Stimulated activated CD8-positive, alpha-beta memory T cell treated with anti-CD3 and anti-CD28 coated beads, Interleukin-2, amount 100 ng/mL, for 1 hour (primary cell): ENCODE results near the gene RNF31.

Experiments
- DNase-seq, 2 donors: peaks; one replicate each; pipeline ENCODE4 v3.0.0-alpha.2; 2020; ENCODE audit warnings: low read depth in 2 of 2

Gene RNF31

DNA sequence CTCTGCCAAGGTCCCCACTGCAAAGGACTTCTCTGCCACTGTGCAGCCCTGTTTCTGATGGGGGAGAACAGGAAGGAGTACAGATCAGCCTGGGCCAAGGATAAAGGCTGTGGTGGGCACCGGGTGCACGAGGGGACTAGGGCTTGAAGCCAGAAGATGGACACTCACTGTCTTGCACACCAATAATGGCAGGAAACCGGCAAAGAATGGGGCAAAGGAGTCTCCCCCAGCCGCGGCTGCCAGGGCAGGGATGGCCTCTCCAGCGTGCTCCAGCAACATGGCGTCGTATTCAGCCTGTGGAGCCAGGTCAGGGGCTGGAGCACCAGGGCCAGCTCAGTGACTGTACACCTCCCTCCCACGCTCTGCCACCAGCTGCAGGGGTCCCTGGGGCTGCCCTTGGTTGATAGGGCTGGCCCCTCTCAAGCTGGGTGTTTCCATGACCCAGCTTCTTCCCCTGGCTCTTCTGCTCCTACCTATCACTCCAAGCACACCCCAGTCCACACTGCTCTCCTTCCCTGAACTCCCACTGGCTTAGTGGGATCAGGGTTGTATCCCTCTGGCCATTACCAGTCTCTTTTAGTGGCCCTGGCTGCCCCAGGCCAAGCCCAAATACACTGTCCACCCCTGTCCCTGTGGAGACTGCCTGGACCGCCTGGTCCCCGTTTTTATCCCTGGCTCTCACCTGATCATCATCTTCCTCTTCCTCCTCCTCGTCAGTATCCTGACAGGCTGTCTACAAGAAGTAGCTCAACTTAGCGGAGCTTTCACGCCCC lies 35.0 kb downstream of the RNF31 start:
- DNase-seq: no peak

DNA sequence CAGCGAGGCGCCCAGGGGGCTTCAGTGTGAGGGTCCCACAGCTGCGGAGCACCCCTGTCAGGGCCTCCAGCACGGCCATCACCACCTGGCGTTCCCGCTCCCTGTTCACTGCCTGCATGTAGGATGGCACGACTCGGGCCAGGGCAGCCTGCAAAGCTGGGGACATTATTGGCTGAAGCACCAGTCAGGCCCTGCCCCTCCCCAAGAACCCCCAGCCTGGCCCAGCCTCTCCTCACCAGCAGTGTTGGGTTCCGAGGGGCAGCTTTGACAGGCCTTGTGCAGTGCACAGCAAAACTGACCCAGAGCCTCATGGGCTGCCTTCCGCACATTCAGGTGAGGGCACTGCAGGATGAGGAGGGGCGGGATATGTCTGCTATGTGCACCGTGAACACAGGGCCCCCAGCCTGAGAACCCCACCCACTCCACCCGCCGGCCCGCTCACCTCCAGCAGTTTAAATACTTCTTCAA lies 35.8 kb downstream of the RNF31 start:
- DNase-seq: no peak

DNA sequence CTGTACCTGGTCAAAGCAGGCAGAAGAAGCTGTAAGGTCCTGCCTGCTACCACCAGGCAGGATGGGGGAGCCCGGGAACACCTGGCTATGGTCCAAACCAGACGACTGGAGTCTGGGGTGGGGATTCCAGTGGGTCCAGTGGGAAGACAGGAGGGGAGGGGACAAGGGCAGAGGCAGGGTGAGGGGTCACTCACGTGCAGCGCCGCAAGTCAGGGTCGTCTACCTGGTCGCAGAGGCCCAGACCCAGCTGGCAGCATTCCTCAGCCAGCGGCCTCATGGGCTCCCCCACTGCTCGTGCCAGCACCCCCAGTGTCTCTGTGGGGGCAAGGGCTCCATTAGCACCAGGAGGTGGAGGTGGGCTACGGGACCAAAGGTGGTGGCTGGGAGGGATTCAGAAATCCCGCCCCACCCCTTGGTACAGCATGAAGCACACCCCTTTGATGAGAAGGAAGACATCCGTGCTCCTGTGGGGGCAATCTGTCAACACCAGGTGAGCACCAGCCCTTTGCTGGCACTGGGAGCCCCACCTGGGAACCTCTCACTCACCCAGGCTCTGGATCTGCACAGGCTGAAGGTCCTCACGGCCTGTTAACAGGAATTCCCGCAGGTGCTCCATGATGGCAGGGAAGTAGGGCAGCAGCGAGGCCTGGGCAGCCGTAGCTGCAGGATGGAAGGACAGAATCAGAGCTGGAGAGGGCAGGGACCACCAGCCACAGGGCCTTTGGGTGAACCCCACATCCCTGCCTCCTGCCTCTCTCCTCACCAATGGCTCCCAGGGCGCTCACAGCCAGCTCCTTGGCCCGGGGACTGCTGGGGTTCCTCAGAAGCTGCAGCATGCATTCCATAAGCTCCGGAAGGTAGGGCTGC lies 37.0 kb downstream of the RNF31 start:
- no peak for DNase-seq

DNA sequence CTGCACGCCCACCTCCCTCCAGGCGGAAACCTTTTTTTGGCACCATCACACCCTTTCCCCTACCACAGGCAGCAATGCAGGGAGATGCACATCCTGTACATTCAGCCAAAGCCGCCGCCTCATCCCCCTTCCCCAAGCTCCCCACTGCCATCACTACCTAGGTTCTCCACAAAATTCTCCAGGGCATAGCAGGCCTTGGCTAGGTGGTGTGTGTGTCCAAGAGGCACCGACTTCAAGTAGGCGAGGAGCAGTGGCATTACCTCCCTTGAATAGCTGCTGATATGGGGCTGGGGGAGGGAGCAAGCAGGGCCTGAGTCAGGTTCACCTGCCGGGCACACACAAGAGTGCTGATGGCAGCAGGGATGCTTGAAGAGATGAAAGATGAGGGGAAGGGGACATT lies 37.7 kb downstream of the RNF31 start:
- no peak for DNase-seq

DNA sequence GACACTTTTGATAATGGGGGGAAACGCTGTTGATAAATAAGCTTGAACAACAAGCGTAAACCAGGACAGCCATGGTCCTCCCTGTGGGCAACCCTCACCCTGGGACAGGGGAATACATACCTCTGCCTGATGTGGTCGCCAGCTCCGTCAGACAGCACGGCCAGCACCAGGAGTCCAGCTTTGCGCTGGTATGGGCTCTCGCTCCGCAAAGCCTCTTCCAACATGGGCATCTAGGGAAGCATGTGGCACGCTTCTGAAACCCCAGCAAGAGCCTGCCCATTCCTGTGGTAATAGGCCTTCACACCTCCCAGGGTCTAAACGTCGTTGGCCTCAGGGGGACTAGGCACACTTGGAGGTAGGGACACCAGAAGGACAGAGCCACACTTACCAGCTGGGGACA lies 38.4 kb downstream of the RNF31 start:
- DNase-seq: no peak

DNA sequence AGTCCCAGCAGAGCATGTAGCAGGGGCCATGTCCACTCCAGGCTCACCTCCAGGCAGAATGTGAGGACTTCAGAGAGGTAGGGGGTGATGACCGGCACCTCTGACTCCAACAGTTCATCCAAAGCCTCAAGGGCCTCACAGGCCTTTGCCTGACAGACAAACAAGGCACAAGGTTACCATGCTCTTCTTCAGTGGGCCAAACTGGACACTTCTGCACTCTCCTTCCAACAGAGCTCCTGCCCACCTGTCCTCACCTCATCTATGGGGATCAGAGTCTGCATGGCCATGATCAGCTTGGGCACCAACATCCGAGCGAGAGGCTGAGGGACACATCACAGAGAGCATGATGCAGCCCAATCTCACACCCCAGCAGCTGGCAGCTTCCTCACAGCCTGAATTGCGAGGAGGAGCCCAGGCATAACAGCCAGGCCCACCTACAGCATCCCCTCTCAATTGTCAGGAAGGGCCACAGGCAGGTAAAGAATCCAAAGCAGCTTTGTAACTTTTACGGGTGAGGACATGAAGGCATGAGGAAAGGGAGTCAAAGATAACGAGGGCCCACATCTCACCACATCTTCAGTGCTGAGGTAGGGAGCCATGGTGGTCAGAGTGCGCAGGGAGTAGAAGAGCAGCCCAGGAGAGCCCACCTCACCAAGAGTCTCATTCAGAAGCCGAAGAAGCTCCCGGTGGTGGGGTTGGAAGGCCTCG lies 39.7 kb downstream of the RNF31 start:
- no peak for DNase-seq

DNA sequence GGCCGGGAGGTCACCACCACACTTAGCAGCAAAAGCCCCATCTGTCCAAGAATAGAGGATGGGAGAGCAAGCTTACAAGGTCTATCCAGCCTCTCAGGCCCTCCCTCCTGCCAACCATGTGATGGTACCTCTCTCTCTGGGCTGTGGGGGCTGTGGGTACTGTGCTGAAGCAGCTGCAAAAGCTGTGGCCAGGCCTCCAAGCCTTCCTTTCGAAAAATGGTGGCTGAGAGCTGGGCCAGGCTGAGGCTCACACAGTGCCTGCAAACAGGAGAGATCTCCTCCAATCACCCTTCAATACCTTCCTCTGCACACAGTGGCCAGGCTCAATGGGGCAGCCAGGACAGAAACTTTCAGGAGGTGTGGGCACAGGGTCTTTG lies 40.2 kb downstream of the RNF31 start:
- DNase-seq: no peak

DNA sequence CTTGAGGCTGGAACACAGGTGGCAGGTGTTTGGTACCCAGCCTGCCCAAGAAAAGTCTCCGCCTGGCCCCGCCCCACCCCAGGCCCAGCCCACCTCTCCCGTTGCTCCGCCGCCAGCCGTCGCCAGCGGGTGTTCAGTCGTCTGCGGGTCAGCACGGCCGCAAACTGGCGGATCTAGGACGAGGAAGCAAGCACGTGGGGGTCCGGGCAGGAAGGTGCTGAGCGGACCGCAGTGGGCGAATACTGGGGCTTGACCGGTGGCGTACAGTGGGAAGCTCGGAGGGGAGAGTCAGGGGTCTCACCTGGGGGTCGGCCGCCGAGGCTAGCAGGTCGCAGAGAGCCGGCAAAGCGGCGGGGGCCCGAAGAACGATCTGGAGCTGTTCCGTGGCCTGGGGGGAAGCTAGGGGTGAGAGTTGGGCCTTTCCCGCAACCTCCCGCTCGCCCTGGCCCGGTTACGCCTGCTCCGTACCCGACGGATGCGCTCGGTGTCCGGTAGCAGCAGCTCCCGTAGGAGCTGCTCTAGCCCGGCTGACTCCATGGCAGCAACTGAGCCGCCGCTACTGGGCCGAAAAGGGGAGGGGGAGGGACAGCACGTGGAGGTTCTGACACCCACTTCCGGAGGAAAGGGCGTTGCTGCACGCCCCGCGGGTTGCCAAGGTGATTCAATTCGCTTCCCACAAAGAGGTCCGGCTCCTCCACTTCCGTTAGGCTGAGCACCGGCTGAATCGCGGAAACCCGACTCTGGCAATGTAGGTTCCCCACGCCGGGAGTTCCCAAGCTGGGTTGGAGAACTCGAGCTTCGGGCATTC lies 41.2 kb downstream of the RNF31 start, which contains the start of gene IPO4:
IPO4 (minus strand) TSS at position 566 of the 808 bp plus-strand sequence; CDS start at position 537, 29 bp downstream.
- peak; percentile 87 to 91 for DNase-seq

DNA sequence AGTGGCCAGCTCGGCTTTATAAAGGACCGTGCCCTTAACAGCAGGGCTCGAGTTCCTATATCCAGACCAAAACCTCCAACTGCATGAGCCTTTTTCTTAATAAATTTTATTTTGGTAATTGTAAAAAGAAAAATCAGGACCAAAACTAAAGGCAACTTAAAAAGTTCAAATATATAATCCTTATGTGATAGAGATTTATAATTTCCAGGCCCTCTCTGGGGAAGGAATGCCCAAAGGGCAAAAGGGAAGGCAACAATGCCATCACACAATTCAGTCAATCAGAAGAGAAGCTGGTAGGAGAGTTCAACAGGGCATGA lies 41.7 kb downstream of the RNF31 start:
- no peak for DNase-seq

DNA sequence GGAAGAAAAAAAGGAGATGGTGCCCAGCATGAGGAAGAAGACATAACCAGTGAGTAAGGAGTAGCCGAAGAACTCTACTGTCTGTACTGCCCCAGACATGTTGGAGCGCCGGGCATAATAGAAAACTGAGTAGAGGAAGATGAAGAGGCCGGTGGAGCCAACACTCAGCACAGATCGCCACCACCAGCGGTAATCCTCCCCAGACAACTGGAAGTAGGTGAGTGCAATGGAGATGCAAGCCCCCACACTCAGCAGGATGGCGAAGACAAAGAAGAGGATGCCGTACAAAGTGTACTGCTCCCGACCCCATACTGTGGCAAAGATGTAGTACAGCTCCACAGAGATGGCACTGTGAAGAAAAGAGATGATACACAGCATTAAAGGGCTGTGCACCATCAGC lies 42.2 kb downstream of the RNF31 start:
- no peak for DNase-seq

DNA sequence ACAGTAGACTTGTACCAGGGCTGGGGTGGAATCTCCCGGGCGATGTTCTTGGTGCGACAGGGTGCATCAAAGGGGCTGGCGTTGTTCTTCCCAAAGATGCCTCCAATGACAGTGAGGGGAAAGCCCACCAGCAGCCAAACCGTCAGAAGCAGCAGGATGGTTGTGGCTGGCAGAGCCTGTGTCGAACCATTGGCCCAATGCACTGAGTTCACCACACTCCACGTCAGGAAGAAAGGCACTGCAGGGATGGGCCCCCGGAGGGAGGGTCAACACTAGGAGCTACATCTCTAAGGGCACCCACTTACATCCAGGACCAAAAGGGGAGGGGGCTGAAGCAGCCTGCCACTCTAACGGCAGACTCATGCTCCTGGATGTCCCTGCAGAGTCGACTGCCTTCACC lies 43.1 kb downstream of the RNF31 start:
- no peak for DNase-seq

DNA sequence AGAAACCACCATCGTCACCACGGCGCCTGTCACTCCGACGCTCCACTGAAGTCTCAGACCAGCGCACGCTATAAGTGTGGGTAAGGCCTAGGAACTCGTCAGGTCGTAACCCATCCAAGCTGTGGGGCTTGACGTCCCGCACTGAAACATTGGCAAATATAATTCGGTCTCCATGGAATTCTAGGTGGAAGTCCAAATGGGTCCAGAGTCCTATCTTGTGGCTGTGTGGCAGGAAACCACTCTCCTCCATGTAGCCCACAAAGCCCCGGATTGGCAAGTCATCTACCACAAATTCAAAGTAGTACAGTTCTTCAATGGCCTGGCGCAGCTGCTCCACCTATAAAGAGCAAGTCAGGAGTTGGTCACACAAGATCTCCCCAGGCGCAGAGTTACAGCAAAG lies 45.6 kb downstream of the RNF31 start:
- DNase-seq: no peak

DNA sequence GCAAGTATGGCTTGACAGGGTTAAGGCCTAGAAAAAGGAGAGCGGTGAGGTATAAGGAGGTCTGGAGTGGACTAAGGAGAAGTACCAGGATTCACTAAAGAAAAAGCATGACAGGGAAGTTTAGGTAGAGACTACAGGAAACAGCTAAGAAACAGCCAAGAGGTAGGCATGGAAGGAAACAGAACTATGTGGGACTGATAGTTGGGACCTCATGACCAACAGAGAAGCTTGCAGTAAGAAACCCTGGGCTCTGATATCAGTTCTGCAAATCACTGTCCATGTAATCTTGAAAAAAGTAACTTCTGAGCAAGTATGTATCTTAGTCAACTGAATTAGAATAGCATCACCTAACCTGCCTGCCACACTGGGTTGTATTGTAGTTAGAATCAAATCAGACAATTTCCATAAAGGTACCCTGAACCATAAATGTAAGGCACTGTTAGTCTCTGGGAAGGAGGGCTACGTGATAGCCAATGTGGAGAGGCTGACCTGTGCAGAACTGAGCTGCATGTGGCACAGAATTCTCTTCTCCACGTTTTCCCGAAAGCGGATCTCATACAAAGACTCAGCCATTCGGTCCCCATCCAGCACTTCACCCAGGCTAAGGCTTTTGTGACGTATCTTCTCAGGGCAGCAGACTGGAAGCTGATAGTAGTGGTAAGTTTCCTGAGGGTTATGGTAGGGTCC lies 47.0 kb downstream of the RNF31 start:
- DNase-seq: no peak

DNA sequence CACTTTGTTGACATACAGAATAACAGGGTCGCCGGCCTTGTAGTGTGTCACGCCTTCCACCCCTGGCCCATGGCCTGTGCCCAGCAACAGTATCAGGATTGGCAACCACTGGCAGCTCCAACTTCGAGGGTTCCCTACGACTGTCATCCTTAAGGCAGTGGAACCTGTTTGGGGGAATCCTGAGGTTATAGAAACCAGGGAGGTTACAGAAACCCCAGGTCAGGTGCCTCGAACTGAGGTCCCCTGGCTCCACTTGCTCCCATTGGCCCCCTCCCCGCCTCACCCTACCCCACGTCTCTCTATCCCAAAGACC lies 47.5 kb downstream of the RNF31 start:
- no peak for DNase-seq

DNA sequence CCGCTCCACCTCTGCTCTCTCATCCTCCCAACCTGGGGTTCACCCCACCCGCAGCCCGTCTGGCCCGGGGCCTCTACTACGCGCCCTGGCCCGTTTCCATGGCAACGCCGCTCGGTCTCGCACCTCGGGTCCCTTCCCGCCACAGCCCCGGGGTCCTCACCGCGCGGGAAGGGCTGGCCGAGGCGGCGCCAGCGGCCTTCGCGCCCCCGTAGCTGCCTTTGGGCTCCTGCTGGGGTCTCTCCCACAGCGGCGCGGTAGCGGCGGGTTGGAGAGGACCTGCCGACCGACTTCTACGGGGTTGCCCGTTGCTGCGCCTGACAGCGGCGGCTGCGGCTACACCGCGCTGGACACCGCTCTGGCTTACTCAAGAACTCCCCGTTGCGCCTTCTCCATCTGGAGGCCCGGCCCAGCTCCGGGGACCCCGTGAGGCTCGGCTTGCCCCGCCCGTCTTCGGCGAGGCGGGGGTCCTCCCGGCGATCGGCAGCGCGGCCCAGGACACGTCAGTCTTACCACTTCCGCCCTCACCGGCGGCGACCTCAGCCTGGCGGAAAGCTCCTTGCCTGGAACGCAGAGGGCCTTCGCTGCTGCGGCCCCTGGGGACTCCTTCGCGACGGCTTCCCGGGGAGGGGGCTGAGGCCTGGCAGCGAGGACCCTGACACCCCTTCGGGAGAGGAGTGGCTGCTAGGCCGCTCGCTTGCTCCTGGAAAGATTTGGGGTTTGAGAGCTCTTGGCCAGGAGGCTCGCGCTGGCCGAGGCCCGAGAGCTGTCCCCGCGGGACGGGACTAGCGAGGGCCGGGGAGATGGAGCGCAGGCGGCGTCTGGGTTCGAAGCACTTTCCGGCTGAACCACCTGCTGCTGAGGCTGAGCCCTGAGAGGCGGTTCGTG lies 48.1 kb downstream of the RNF31 start, which contains the start of gene TM9SF1:
TM9SF1 (minus strand) TSS at position 256 of the 885 bp plus-strand sequence. CDS start 422 bp downstream, outside the sequence.
- DNase-seq: peak; percentile 76 to 77

DNA sequence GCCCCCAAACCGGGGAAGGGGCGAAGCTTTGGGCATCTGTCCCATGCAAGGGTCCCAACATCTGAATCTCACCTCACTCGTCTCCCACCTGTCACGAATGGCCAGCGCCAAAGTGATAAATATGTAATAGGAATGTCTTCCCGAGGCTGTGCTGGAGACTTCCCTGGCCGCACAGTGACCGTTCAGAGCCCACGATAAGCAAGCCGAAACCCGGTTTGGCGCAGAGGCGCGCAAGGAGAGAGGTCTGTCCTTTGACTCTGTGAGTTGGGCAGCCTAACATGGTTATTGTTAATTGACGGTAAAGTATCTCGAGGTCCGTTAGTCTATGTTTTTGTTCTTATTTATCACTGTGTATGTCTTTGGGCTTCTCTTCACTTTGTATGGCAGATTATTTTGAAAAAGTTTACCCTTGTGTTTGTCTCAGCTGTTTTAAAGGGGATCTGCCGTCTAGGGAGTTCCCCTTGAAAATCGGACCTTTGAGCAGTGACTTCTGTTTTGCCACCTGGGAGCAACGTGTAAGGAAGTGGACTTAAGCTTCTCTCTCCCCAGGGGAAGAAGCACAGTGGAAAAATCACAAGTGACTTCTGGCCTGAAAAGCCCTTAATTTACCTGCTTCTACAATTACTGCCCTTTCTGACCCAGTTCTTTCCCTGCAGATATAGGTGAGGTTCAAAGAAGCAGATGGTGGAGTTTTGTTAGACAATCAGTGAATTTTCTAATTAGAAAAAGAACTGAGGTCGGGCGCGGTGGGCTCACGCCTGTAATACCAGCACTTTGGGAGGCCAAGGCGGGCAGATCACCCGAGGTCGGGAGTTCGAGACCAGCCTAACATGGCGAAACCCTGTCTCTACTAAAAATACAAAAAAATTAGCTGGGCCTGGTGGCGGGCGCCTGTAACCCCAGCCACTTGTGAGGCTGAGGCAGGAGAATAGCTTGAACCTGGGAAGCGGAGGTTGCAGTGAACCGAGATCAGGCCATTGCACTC lies 49.1 kb downstream of the RNF31 start:
- no peak for DNase-seq

DNA sequence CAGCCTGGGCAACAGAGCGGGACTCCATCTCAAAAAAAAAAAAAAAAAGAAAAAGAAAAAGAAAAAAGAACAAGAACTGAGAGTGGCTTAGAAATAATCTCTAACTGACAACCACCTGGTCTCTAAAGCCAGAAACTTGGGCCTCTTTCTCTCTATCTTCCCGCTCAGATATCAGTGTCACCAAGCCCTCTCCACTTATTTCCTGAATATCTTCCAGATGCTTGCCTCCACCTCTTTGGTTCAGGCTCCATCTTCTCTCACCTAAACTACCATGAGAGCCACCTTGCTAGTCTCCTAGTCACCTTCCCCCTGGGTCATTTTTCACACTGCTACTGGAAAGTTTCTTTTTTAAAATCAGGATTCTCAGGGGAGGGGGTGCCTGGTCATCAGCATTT lies 49.8 kb downstream of the RNF31 start:
- DNase-seq: no peak

DNA sequence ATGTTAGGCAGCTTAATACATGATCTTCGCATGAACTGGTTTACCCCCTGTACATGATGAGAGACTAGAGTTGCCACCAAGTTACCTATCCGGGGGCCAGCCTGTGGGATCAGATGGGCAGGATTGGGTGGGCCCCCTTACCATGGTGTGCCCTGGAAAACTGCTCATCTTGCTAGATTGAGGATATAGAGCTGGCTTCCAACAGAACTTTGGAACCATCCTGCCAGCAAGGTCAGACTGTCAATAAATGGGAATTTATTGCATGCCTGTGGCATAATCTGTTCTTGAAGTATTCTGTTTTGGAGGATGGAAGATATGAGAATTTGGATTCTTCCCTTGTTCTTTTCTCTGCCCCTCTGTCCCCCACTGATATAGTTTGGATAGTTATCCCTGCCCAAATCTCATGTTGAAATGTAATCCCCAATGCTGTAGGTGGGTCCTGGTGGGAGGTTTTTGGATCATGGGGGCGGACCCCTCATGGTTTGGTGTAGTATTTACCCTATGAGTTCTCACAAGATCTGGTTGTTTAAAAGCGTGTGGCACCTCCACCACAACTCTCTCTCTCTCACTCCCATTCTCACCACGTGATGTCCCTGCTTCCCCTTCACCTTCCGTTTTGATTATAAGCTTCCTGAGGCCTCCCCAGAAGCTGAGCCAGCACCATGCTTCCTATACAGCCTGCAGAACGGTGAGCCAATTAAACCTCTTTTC lies 51.7 kb downstream of the RNF31 start:
- no peak for DNase-seq
